Ishikawa (cell line): Measurements from ENCODE around the gene KAT2B.

Experiments
- CEBPB ChIP-seq: IDR thresholded peaks from 2 replicates; pipeline ENCODE4 v1.6.1; 2012
- CREB1 ChIP-seq: IDR thresholded peaks from 2 replicates; pipeline ENCODE4 v1.6.1; 2012; ENCODE audit warnings: low read depth
- EGR1 ChIP-seq: IDR thresholded peaks from 2 replicates; pipeline ENCODE4 v1.6.1; 2012
- EP300 ChIP-seq: IDR thresholded peaks from 2 replicates; pipeline ENCODE4 v1.6.1; 2012; ENCODE audit warnings: borderline replicate concordance
- FOXM1 ChIP-seq: IDR thresholded peaks from 2 replicates; pipeline ENCODE4 v1.6.1; 2012; ENCODE audit warnings: low read depth, borderline replicate concordance
- NFIC ChIP-seq: IDR thresholded peaks from 2 replicates; pipeline ENCODE4 v1.6.1; 2012
- RAD21 ChIP-seq: IDR thresholded peaks from 2 replicates; pipeline ENCODE4 v1.6.1; 2012; ENCODE audit warnings: low read depth
- TAF1 ChIP-seq: IDR thresholded peaks from 2 replicates; pipeline ENCODE4 v1.6.1; 2012; ENCODE audit warnings: low read depth, mild to moderate bottlenecking
- TCF12 ChIP-seq: IDR thresholded peaks from 2 replicates; pipeline ENCODE4 v1.6.1; 2012; ENCODE audit warnings: low read depth
- TEAD4 ChIP-seq: IDR thresholded peaks from 2 replicates; pipeline ENCODE4 v1.6.1; 2012
- YY1 ChIP-seq: IDR thresholded peaks from 2 replicates; pipeline ENCODE4 v1.6.1; 2012; ENCODE audit warnings: low read depth
- ZBTB7A ChIP-seq: IDR thresholded peaks from 2 replicates; pipeline ENCODE4 v1.6.1; 2012; ENCODE audit warnings: low read depth
- TF ChIP-seq, protein P1 (sequence below): IDR thresholded peaks from 2 replicates; pipeline ENCODE4 v1.6.1; 2012
- TF ChIP-seq, protein P2 (sequence below): IDR thresholded peaks from 2 replicates; pipeline ENCODE4 v1.6.1; 2012; ENCODE audit warnings: low read depth, mild to moderate bottlenecking
- TF ChIP-seq, protein P3 (sequence below): IDR thresholded peaks from 2 replicates; pipeline ENCODE4 v1.6.1; 2012

The KAT2B gene

GRCh38 chr3:20111836-20112235 is 71.6 kb downstream of the KAT2B start:
- TF ChIP-seq CEBPB (no peak), TEAD4 (no peak)
- TF ChIP-seq, protein P1, sequence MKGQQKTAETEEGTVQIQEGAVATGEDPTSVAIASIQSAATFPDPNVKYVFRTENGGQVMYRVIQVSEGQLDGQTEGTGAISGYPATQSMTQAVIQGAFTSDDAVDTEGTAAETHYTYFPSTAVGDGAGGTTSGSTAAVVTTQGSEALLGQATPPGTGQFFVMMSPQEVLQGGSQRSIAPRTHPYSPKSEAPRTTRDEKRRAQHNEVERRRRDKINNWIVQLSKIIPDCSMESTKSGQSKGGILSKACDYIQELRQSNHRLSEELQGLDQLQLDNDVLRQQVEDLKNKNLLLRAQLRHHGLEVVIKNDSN: no peak

- TF ChIP-seq RAD21 (no peak), EGR1 (no peak)
These were observed 80.8 kb downstream of the KAT2B start for GRCh38 chr3:20121088-20121487.

DNA sequence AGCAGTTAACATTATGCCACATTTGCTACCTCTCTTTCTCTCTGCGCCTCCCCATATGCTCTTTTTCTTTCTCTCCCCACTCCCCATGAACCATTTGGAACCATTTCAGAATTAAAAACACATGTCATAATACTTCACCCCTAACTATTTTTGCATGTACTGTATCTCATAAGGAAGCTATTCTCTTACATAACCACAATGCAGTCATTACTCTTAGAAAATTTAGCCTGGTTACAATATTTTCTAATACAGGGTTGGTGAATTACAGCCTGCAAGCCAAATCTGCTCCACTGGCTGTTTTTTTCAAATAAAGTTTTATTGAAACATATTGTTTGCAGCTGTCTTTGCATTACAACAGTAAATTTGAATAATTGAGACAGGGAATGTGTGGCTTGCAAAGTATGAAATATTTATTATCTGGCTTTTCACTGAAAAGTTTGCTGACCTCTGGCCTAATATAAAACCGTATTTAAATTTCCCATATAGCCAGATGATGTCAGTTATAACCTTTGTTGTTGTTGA is 82.9 kb downstream of the KAT2B start:
- TF ChIP-seq CREB1 (no peak), FOXM1 (no peak), TEAD4 (no peak), EGR1 (no peak), NFIC (no peak), RAD21 (no peak), TAF1 (no peak), YY1 (no peak), EP300 (no peak), ZBTB7A (no peak)
- TF ChIP-seq, protein P1: no peak
- TF ChIP-seq, protein P2, sequence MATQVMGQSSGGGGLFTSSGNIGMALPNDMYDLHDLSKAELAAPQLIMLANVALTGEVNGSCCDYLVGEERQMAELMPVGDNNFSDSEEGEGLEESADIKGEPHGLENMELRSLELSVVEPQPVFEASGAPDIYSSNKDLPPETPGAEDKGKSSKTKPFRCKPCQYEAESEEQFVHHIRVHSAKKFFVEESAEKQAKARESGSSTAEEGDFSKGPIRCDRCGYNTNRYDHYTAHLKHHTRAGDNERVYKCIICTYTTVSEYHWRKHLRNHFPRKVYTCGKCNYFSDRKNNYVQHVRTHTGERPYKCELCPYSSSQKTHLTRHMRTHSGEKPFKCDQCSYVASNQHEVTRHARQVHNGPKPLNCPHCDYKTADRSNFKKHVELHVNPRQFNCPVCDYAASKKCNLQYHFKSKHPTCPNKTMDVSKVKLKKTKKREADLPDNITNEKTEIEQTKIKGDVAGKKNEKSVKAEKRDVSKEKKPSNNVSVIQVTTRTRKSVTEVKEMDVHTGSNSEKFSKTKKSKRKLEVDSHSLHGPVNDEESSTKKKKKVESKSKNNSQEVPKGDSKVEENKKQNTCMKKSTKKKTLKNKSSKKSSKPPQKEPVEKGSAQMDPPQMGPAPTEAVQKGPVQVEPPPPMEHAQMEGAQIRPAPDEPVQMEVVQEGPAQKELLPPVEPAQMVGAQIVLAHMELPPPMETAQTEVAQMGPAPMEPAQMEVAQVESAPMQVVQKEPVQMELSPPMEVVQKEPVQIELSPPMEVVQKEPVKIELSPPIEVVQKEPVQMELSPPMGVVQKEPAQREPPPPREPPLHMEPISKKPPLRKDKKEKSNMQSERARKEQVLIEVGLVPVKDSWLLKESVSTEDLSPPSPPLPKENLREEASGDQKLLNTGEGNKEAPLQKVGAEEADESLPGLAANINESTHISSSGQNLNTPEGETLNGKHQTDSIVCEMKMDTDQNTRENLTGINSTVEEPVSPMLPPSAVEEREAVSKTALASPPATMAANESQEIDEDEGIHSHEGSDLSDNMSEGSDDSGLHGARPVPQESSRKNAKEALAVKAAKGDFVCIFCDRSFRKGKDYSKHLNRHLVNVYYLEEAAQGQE: no peak

DNA sequence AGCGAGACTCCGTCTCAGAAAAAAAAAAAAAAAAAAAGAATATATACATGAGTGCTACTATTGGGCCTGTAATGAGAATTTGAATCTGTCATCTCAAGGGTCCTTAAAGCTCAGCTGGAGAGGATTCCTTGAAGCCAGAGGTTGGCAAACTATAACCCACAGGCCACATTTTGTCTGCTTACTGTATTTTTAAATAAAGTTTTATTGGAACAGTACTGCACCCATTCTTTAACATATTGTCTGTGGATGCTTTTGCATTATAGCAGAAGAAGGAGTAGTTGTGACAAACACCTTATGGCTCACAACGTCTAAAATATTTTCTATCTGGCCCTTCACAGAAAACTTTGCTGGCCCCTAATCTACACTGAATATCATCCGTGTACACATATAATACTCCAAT is 85.0 kb downstream of the KAT2B start:
- TF ChIP-seq, protein P3, sequence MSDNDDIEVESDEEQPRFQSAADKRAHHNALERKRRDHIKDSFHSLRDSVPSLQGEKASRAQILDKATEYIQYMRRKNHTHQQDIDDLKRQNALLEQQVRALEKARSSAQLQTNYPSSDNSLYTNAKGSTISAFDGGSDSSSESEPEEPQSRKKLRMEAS: no peak

DNA sequence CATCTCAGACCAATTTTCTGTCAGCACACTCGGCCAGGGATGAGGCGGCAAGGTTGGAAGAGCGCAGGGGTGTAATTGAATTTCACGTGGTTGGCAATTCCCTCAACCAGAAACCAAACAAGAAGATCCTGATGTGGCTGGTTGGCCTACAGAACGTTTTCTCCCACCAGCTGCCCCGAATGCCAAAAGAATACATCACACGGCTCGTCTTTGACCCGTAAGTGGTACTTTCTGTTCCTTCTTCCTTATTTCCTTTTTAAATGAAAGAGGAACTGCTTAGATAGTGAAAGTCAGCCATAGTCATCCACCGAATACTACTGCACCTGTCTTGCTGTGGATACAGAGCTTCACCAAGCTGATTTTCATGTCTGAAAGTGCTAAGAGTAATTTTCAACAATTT is 85.7 kb downstream of the KAT2B start:
- TF ChIP-seq TAF1: no peak
- TF ChIP-seq EP300: no peak
- TF ChIP-seq, protein P1: no peak
- TF ChIP-seq, protein P2: no peak
- no peak for TF ChIP-seq NFIC
- TF ChIP-seq TCF12: no peak
- TF ChIP-seq YY1: no peak
- TF ChIP-seq TEAD4: no peak
- no peak for TF ChIP-seq CREB1
- TF ChIP-seq ZBTB7A: no peak
- no peak for TF ChIP-seq EGR1

DNA sequence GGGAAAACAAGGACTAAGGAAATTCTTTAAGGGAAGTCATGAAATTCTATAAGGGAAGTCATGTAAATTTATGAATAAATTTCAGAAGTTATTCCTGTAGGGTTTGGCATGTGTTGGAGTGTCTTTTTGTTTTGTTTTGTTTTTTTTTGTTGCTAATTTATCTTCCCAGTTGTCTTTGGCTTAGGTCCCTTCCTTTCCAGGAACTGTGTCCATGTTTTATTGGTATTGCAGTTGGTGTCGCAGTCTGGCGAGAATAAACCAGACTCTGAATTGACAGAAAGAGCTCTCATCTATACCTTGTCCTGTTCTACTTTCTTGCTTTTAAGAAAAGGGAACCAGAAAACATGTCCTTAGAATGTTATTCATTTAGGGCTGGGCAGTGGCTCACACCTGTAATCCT is 88.1 kb downstream of the KAT2B start:
- TF ChIP-seq CREB1 (no peak), TCF12 (no peak), TAF1 (no peak), FOXM1 (no peak), CEBPB (no peak), EP300 (no peak), TEAD4 (no peak), ZBTB7A (no peak), NFIC (no peak), RAD21 (no peak), EGR1 (no peak), YY1 (no peak)
- TF ChIP-seq, protein P2: no peak
- TF ChIP-seq, protein P1: no peak
- TF ChIP-seq, protein P3: no peak
